ENCODE data around the gene P4HA2. TPM values are rescaled to one million over a fixed set of nuclear protein-coding genes. Genes with fewer than 3 reads are reported as not detected.

Gene P4HA2
- total RNA-seq, 2 donors from 2014 or later: 15.1 to 19.6 TPM

DNA sequence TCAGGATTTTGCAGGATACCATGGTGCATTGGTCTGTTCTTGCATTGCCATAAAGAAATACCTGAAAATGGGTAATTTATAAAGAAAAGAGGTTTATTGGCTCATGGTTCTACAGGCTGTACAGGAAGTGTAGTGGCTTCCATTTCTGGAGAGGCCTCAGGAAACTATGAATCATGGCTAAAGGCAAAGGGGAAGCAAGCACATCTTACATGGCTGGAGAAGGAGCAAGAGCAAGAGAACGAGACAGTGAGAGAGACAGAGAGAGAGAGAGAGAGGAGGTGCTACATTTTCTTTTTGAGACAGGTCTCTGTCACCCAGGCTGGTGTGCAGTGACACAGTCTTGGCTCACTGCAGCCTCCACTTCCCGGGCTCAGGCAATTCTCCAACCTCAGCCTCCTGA is 43.9 kb downstream of the P4HA2 start:
- WGBS, 2 experiments (ENCODE audit: insufficient coverage in 1 of 2, insufficient read length in 1 of 2): 86 to 100% methylated on average over 2 of the region's 2 CpGs
- Histone ChIP-seq H3K4me1 (ENCODE audit: control insufficient read depth, insufficient read depth, low read length) (no peaks in the 10 kb centered on the region), H3K9me3 (ENCODE audit: control insufficient read depth, low read length) (no peaks in the 10 kb centered on the region), H3K9ac (ENCODE audit: extremely low read depth, low read length, poor library complexity, severe bottlenecking) (no peak overlapping the region), H3K4me3 (ENCODE audit: low read length) (no peak overlapping the region), H3K27me3 (ENCODE audit: control insufficient read depth, insufficient read depth, low read length, poor library complexity, severe bottlenecking) (no peaks in the 10 kb centered on the region), H3K27ac (ENCODE audit: low read depth, low read length) (no peak overlapping the region), H3K36me3 (ENCODE audit: control insufficient read depth, insufficient read depth, low read length) (no peaks in the 10 kb centered on the region)
- peaks cover 4% of the 10 kb centered on the region for H3K27me3 Mint-ChIP-seq (ENCODE audit: insufficient read depth)
- H3K4me1 Mint-ChIP-seq: peaks cover 1% of the 10 kb centered on the region
- no peaks in the 10 kb centered on the region for H3K9me3 Mint-ChIP-seq
- no peaks in the 10 kb centered on the region for H3K36me3 Mint-ChIP-seq (ENCODE audit: low read depth)
- no peak overlapping the region for H3K27ac Mint-ChIP-seq
- DNase-seq: no peak
- H3K4me3 Mint-ChIP-seq: no peak overlapping the region
- no peak for TF ChIP-seq CTCF (conservative IDR thresholded peaks at IDR 0.05)

DNA sequence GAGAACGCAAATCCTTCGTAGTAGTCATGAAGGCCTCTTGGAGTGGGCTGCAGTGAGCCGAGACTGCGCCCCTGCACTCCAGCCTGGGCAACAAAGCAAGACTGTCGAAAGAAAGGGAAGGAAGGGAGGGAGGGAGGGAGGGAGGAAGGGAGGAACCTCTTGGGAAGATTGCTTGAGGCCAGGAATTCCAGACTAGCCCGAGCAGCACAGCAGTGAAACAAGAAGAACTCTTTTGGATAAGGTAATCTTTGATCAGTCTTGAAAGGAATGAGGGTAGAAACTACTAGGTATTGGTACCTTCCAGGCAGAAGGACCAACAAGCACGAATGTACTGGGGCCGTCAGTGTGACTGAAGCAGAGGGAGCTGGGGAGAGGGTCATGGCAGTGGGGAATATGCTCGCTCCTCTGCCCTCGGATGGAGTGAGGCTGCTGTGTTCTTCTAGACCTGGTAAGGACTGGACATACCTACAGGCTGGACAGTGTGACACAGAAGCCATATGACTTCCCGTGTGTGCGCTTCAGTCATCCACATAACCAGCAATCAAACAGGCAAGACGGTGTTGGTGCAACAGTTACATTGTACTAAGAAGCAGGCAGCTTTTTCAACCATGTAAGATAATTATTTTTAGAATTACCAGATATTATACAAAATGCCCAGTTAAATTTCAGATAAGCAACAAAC is 45.2 kb downstream of the P4HA2 start:
- no peak overlapping the region for H3K4me3 ChIP-seq (ENCODE audit: low read length)
- no peak overlapping the region for H3K27ac Mint-ChIP-seq
- peak; percentile 40 for DNase-seq
- WGBS, 2 experiments (ENCODE audit: insufficient coverage in 1 of 2, insufficient read length in 1 of 2): 88 to 89% methylated on average over 12 to 13 of the region's 13 CpGs
- no peak overlapping the region for H3K27ac ChIP-seq (ENCODE audit: low read depth, low read length)
- no peaks in the 10 kb centered on the region for H3K27me3 ChIP-seq (ENCODE audit: control insufficient read depth, insufficient read depth, low read length, poor library complexity, severe bottlenecking)
- no peaks in the 10 kb centered on the region for H3K9me3 Mint-ChIP-seq
- H3K27me3 Mint-ChIP-seq (ENCODE audit: insufficient read depth): peaks cover 1% of the 10 kb centered on the region
- no peak overlapping the region for H3K9ac ChIP-seq (ENCODE audit: extremely low read depth, low read length, poor library complexity, severe bottlenecking)
- H3K9me3 ChIP-seq (ENCODE audit: control insufficient read depth, low read length): no peaks in the 10 kb centered on the region
- TF ChIP-seq CTCF (conservative IDR thresholded peaks at IDR 0.05): no peak
- no peaks in the 10 kb centered on the region for H3K36me3 Mint-ChIP-seq (ENCODE audit: low read depth)
- no peaks in the 10 kb centered on the region for H3K4me1 ChIP-seq (ENCODE audit: control insufficient read depth, insufficient read depth, low read length)
- H3K4me1 Mint-ChIP-seq: peaks cover 1% of the 10 kb centered on the region
- no peaks in the 10 kb centered on the region for H3K36me3 ChIP-seq (ENCODE audit: control insufficient read depth, insufficient read depth, low read length)
- no peak overlapping the region for H3K4me3 Mint-ChIP-seq

DNA sequence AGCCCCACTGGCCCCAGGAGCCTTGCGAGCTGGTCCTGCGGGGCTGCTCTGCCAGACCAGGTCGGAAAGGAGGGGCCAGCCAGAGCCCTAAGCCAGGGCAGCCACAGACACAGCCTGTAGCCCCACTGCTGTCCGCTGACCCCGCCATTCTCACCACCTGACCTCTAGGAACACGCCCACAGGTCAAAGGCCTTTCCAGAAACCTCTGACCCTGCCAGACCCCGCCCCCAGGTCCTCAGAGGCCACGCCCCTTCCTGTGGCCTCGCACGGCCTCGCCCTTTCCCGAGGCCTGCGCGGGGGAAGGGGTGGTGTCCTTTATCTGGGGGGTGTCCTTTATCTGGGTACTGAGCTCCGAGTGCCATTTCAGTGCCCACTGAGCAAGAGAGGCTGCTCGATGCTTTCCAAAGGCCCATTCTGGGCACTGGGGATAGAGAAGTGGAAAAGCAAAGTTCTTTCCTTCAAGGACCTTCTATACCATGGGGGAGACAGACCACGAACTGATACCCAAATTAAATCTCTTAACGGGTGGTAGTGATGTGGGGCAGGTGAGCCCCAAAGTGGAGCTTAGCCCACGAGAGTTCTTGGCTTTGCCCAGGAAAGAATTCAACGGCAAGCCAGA is 46.5 kb downstream of the P4HA2 start:
- peak; percentile 51 for DNase-seq
- WGBS, 2 experiments (ENCODE audit: insufficient coverage in 1 of 2, insufficient read length in 1 of 2): 94 to 97% methylated on average over 7 to 20 of the region's 20 CpGs
- H3K4me3 Mint-ChIP-seq: no peak overlapping the region
- no peak overlapping the region for H3K4me3 ChIP-seq (ENCODE audit: low read length)
- H3K36me3 Mint-ChIP-seq (ENCODE audit: low read depth): no peaks in the 10 kb centered on the region
- H3K9me3 ChIP-seq (ENCODE audit: control insufficient read depth, low read length): no peaks in the 10 kb centered on the region
- H3K9ac ChIP-seq (ENCODE audit: extremely low read depth, low read length, poor library complexity, severe bottlenecking): no peak overlapping the region
- H3K27me3 Mint-ChIP-seq (ENCODE audit: insufficient read depth): peaks cover 1% of the 10 kb centered on the region
- no peaks in the 10 kb centered on the region for H3K27me3 ChIP-seq (ENCODE audit: control insufficient read depth, insufficient read depth, low read length, poor library complexity, severe bottlenecking)
- no peaks in the 10 kb centered on the region for H3K4me1 Mint-ChIP-seq
- TF ChIP-seq CTCF (conservative IDR thresholded peaks at IDR 0.05): no peak
- no peaks in the 10 kb centered on the region for H3K36me3 ChIP-seq (ENCODE audit: control insufficient read depth, insufficient read depth, low read length)
- H3K4me1 ChIP-seq (ENCODE audit: control insufficient read depth, insufficient read depth, low read length): no peaks in the 10 kb centered on the region
- no peaks in the 10 kb centered on the region for H3K9me3 Mint-ChIP-seq
- H3K27ac ChIP-seq (ENCODE audit: low read depth, low read length): no peak overlapping the region
- no peak overlapping the region for H3K27ac Mint-ChIP-seq

Measured in endodermal cell (in vitro differentiated cells).